ENCODE results near the gene MVD. TPM values are rescaled to one million over a fixed set of nuclear protein-coding genes. Genes with fewer than 3 reads are reported as not detected.

Gene MVD
- total RNA-seq, 1 donor from 2014 or later = 123 TPM

DNA sequence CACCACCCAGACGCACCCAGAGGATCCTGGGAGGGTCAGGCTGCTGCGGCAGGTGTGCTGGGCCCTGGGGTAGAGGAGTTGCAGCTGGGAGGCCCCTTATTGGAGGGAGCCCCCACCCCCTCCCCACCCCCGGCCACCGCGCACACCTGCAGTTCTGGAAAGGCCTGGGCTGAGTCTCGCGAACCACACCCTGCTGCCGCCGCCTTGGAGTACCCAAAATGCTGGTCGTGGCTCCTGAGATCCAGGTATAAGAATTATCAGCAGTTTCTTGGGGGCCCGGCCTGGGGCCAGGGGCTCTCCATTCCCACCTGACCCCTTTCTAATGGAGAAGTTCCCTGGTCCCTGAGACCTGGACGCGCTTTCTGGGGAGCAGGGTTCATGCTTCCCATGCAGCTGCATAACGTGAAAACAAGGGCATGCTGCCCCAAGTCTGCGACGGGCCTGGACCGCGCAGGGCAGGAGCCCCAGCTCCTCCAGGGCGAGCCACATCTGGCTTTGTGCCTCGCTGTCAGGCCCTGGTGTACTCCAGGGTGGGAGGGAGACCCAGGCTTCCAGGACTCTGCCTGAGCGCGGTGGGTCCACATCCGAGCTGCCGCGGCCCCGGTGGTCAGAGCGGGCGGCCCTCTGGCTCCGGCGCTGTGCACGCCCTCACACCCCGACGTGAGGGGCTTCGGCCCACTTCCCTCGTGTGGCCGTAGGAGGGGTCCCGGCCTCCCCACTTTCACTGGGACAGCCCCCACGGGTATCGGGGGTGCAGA, 30.7 kb upstream of the MVD start:
- no peak overlapping the region for H3K4me3 Mint-ChIP-seq (ENCODE audit: unreplicated experiment)
- peaks cover 14% of the 10 kb centered on the region for H3K27me3 Mint-ChIP-seq (ENCODE audit: unreplicated experiment)
- DNase-seq (ENCODE audit: low spot score) = no peak
- no peak overlapping the region for H3K27ac Mint-ChIP-seq (ENCODE audit: unreplicated experiment)
- TF ChIP-seq, protein P1, sequence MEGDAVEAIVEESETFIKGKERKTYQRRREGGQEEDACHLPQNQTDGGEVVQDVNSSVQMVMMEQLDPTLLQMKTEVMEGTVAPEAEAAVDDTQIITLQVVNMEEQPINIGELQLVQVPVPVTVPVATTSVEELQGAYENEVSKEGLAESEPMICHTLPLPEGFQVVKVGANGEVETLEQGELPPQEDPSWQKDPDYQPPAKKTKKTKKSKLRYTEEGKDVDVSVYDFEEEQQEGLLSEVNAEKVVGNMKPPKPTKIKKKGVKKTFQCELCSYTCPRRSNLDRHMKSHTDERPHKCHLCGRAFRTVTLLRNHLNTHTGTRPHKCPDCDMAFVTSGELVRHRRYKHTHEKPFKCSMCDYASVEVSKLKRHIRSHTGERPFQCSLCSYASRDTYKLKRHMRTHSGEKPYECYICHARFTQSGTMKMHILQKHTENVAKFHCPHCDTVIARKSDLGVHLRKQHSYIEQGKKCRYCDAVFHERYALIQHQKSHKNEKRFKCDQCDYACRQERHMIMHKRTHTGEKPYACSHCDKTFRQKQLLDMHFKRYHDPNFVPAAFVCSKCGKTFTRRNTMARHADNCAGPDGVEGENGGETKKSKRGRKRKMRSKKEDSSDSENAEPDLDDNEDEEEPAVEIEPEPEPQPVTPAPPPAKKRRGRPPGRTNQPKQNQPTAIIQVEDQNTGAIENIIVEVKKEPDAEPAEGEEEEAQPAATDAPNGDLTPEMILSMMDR (IDR thresholded peaks at IDR 0.05; ENCODE audit: unreplicated experiment) = no peak
- no peaks in the 10 kb centered on the region for H3K9me3 Mint-ChIP-seq (ENCODE audit: unreplicated experiment)
- peaks cover 6% of the 10 kb centered on the region for H3K36me3 Mint-ChIP-seq (ENCODE audit: low read depth, unreplicated experiment)
- H3K4me1 Mint-ChIP-seq (ENCODE audit: unreplicated experiment) = peaks cover 5% of the 10 kb centered on the region

DNA sequence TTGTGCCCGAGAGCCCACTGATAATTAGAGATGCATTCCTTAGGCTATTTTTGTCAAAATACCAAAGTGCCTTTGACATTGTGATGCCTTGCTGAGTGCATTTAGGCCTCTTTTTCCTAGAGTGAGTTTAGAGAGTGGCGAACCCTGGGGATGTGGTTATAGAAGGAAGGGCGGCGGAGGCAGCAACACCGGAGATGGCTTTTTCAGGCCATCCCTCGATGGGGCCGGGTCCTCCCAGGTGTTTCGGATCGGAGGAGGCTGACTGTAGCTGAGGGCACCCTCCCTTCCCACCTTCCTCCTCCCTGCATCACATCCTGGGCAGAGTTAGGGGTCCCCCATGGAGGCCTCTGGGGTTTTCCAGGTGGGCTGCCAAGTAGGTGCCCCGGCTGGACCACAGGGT, 30.0 kb upstream of the MVD start:
- Mint-ChIP-seq H3K9me3 (ENCODE audit: unreplicated experiment) (no peaks in the 10 kb centered on the region), H3K4me1 (ENCODE audit: unreplicated experiment) (peaks cover 5% of the 10 kb centered on the region), H3K36me3 (ENCODE audit: low read depth, unreplicated experiment) (peaks cover 6% of the 10 kb centered on the region), H3K27me3 (ENCODE audit: unreplicated experiment) (peaks cover 18% of the 10 kb centered on the region), H3K27ac (ENCODE audit: unreplicated experiment) (no peak overlapping the region), H3K4me3 (ENCODE audit: unreplicated experiment) (no peak overlapping the region)
- DNase-seq (ENCODE audit: low spot score) = no peak
- TF ChIP-seq, protein P1 (IDR thresholded peaks at IDR 0.05; ENCODE audit: unreplicated experiment) = no peak

DNA sequence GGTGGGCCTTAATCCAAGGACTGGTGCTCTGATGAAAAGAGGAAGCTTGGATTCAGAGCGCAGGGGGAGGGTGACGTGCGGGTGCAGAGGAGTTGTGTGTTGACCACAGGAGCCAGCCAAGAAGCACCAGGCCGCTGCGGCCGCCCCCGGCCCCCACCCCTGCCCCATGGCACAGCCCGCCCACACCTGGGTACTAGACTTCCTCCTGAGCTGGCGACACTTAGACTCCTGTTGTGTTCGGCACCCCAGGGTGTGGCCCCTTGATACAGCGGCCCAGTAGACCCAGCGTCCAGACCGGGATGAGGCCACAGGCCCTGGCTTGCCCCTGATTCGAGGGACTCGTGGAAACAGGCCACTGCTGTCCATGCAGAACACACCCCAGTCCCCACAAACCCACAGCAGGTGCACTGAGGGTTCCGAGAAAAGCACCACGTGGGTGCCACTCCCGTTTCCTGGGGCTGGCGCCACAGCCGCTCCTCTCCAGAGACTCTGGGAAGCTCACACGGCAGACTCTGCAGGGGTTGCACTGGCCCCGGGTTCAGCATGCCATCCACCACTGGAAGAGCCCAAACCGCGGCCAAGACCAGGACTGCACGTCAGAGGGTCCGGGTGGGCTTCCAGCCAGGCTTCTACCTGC, 29.2 kb upstream of the MVD start:
- Mint-ChIP-seq H3K4me3 (ENCODE audit: unreplicated experiment) (no peak overlapping the region), H3K9me3 (ENCODE audit: unreplicated experiment) (no peaks in the 10 kb centered on the region), H3K36me3 (ENCODE audit: low read depth, unreplicated experiment) (peaks cover 3% of the 10 kb centered on the region), H3K27me3 (ENCODE audit: unreplicated experiment) (peaks cover 20% of the 10 kb centered on the region), H3K4me1 (ENCODE audit: unreplicated experiment) (no peaks in the 10 kb centered on the region), H3K27ac (ENCODE audit: unreplicated experiment) (no peak overlapping the region)
- no peak for DNase-seq (ENCODE audit: low spot score)
- TF ChIP-seq, protein P1 (IDR thresholded peaks at IDR 0.05; ENCODE audit: unreplicated experiment) = no peak

DNA sequence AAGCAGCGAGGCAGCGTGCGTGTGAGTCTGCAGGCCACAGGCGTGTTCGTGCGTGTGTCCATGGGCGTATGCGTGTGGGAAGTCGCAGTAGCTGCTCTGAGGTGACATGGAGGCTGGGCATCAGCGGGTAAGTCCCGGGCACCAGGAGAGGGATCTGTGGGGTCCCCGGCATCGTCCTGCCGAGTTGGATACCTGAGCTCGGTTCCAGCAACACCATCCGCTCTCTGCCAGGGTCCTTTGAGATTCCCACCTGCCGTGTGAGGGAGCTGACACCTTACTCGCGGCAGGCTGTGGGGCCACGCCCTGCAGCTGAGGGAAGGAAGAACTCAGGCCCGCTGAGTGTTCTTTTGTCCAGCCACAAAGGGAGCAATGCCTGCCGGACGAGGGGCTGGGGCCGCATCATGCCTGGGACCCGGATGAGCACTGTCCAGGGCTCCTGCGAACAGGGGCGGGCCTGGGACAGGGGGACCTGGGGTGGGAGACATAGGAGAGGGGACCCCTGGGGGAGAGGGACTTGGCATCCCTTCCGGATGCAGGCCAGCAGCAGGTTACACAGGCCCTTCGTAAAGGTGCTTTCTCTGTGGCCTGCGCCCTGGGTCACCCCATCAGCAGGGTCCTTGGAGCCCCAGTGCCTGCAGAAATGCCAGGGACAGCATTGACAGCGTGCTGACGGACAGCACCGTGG, 28.4 kb upstream of the MVD start:
- TF ChIP-seq, protein P1 (IDR thresholded peaks at IDR 0.05; ENCODE audit: unreplicated experiment) = no peak
- H3K4me1 Mint-ChIP-seq (ENCODE audit: unreplicated experiment) = no peaks in the 10 kb centered on the region
- H3K27me3 Mint-ChIP-seq (ENCODE audit: unreplicated experiment) = peaks cover 19% of the 10 kb centered on the region
- no peaks in the 10 kb centered on the region for H3K36me3 Mint-ChIP-seq (ENCODE audit: low read depth, unreplicated experiment)
- no peaks in the 10 kb centered on the region for H3K9me3 Mint-ChIP-seq (ENCODE audit: unreplicated experiment)
- H3K4me3 Mint-ChIP-seq (ENCODE audit: unreplicated experiment) = no peak overlapping the region
- no peak for DNase-seq (ENCODE audit: low spot score)
- no peak overlapping the region for H3K27ac Mint-ChIP-seq (ENCODE audit: unreplicated experiment)
